Neural cell (in vitro differentiated cells): ENCODE measurements around the gene NARS2. TPM values are rescaled to one million over a fixed set of nuclear protein-coding genes. Genes with fewer than 3 reads are reported as not detected.

Experiments used
- H2AFZ ChIP-seq: fragments of 200-600, 300-800 bp; sonication (generic), shearing (Covaris generic); 2 replicates; pipeline ENCODE4 v1.6.0; 2014; ENCODE audit warnings: low read depth, mild to moderate bottlenecking, antibody characterized with exemption, low read length, moderate library complexity
- H3F3A ChIP-seq: fragments of 200-600 bp; shearing (Covaris generic); 2 replicates; pipeline ENCODE4 v1.6.1; 2016; ENCODE audit warnings: mild to moderate bottlenecking, moderate library complexity, mixed read lengths, antibody characterized with exemption, low read length; ENCODE audit not compliant: insufficient read depth, poor library complexity, severe bottlenecking
- H3K27ac ChIP-seq: fragments of 200-600, 300-800 bp; sonication (generic), shearing (Covaris generic); 2 replicates; pipeline ENCODE4 v1.5.1; 2014; ENCODE audit warnings: mild to moderate bottlenecking, low read length, moderate library complexity
- H3K27me3 ChIP-seq: fragments of 300-800, 200-600 bp; sonication (generic), shearing (Covaris generic); 2 replicates; pipeline ENCODE4 v1.6.0; 2014; ENCODE audit warnings: mild to moderate bottlenecking, low read depth, low read length, moderate library complexity; ENCODE audit not compliant: insufficient read depth
- H3K36me3 ChIP-seq: fragments of 300-800, 200-600 bp; sonication (generic), shearing (Covaris generic); 2 replicates; pipeline ENCODE4 v1.5.1; 2014; ENCODE audit warnings: mild to moderate bottlenecking, antibody characterized with exemption, low read length, moderate library complexity; ENCODE audit not compliant: insufficient read depth
- H3K4me2 ChIP-seq: fragments of 300-800, 200-600 bp; sonication (generic), shearing (Covaris generic); 2 replicates; pipeline ENCODE4 v1.6.0; 2014; ENCODE audit warnings: mild to moderate bottlenecking, low read length
- H3K4me3 ChIP-seq: fragments of 300-800, 200-600 bp; sonication (generic), shearing (Covaris generic); 2 replicates; pipeline ENCODE4 v1.5.1; 2014; ENCODE audit warnings: mild to moderate bottlenecking, low read length, moderate library complexity
- H3K79me2 ChIP-seq: fragments of 200-600 bp; shearing (Covaris generic); replicated peaks from 2 replicates; pipeline ENCODE4 v1.6.0; 2014; ENCODE audit warnings: mild to moderate bottlenecking, low read length, moderate library complexity; ENCODE audit not compliant: insufficient read depth
- H3K9ac ChIP-seq: fragments of 300-800, 200-600 bp; sonication (generic), shearing (Covaris generic); 2 replicates; pipeline ENCODE4 v1.6.1; 2016; ENCODE audit warnings: mild to moderate bottlenecking, low read length, mixed read lengths
- H3K9me2 ChIP-seq: fragments of 200-600 bp; shearing (Covaris generic); 2 replicates; pipeline ENCODE4 v1.6.1; 2016; ENCODE audit warnings: mild to moderate bottlenecking, low read length, mixed read lengths; ENCODE audit not compliant: insufficient read depth
- H3K9me3 ChIP-seq: fragments of 200-600, 300-800 bp; sonication (generic), shearing (Covaris generic); 2 replicates; pipeline ENCODE4 v1.6.1; 2016; ENCODE audit warnings: mild to moderate bottlenecking, mixed run types, low read length, moderate library complexity, mixed read lengths
- H4K20me1 ChIP-seq: fragments of 200-600 bp; shearing (Covaris generic); 2 replicates; pipeline ENCODE4 v1.6.1; 2016; ENCODE audit warnings: mild to moderate bottlenecking, mixed run types; ENCODE audit not compliant: insufficient read depth
- CTCF ChIP-seq: fragments of 450-650 bp; IDR thresholded peaks from 2 replicates; pipeline ENCODE4 v1.5.1; 2014; ENCODE audit warnings: antibody characterized with exemption, mild to moderate bottlenecking, moderate library complexity; ENCODE audit not compliant: poor library complexity, severe bottlenecking
- EP300 ChIP-seq: fragments of 450-650 bp; conservative IDR thresholded peaks from 2 replicates; pipeline ENCODE4 v1.6.1; 2014; ENCODE audit warnings: antibody characterized with exemption, mild to moderate bottlenecking, moderate library complexity; ENCODE audit not compliant: poor library complexity, severe bottlenecking
- EZH2 ChIP-seq: fragments of 200-600, 300-800 bp; shearing (Covaris generic), sonication (generic); IDR thresholded peaks from 2 replicates; pipeline ENCODE4 v1.6.1; 2014; ENCODE audit warnings: antibody characterized with exemption, low read length, borderline replicate concordance, mild to moderate bottlenecking; ENCODE audit not compliant: insufficient read depth, poor library complexity, severe bottlenecking
- MXI1 ChIP-seq: fragments of 450-650 bp; conservative IDR thresholded peaks from 2 replicates; pipeline ENCODE4 v1.6.1; 2014; ENCODE audit warnings: antibody characterized with exemption, mild to moderate bottlenecking; ENCODE audit not compliant: poor library complexity, severe bottlenecking
- POLR2AphosphoS5 ChIP-seq: IDR thresholded peaks from 2 replicates; pipeline ENCODE4 v1.6.1; 2012
- RAD21 ChIP-seq: fragments of 450-650 bp; conservative IDR thresholded peaks from 2 replicates; pipeline ENCODE4 v1.6.1; 2014; ENCODE audit warnings: antibody characterized with exemption, mild to moderate bottlenecking, moderate library complexity
- REST ChIP-seq: IDR thresholded peaks from 2 replicates; pipeline ENCODE4 v1.6.1; 2012; ENCODE audit warnings: borderline replicate concordance
- SMC3 ChIP-seq: fragments of 450-650 bp; conservative IDR thresholded peaks from 2 replicates; pipeline ENCODE4 v1.6.1; 2014; ENCODE audit warnings: antibody characterized with exemption, mild to moderate bottlenecking, moderate library complexity; ENCODE audit not compliant: poor library complexity
- TAF1 ChIP-seq: IDR thresholded peaks from 2 replicates; pipeline ENCODE4 v1.6.1; 2012; ENCODE audit warnings: low read depth
- polyA plus RNA-seq: library from polyadenylated mRNA; depleted of rRNA; stranded (reverse); fragments of >200 nt; gene quantifications from 2 replicates; pipeline ENCODE4 v1.2.3, GENCODE V29; 2014

Gene NARS2
- polyA plus RNA-seq, 1 donor from 2014 or later, result 39.6 TPM

GRCh38 chr11:78446210-78446609 lies 128.5 kb downstream of the NARS2 start:
- Histone ChIP-seq H3K9me3 (no peaks in the 10 kb centered on the region), H3K27ac (no peak overlapping the region), H3K4me2 (no peak overlapping the region), H3K4me3 (no peak overlapping the region), H3F3A (no peaks in the 10 kb centered on the region), H2AFZ (no peak overlapping the region), H3K9me2 (no peaks in the 10 kb centered on the region), H3K9ac (no peak overlapping the region), H3K79me2 (no peaks in the 10 kb centered on the region), H4K20me1 (no peaks in the 10 kb centered on the region), H3K36me3 (peaks cover 4% of the 10 kb centered on the region), H3K27me3 (no peaks in the 10 kb centered on the region)
- TF ChIP-seq RAD21 (no peak), EP300 (no peak), SMC3 (no peak), TAF1 (no peak), POLR2AphosphoS5 (no peak), REST (no peak), MXI1 (no peak), CTCF (no peak), EZH2 (no peak)

- H3K27ac ChIP-seq, result no peak overlapping the region
- H3K27me3 ChIP-seq, result no peaks in the 10 kb centered on the region
- no peaks in the 10 kb centered on the region for H3K9me3 ChIP-seq
- H3K4me2 ChIP-seq, result no peak overlapping the region
- H3K9ac ChIP-seq, result no peak overlapping the region
- no peak overlapping the region for H3K4me3 ChIP-seq
- H2AFZ ChIP-seq, result no peak overlapping the region
- no peaks in the 10 kb centered on the region for H3K79me2 ChIP-seq
- H4K20me1 ChIP-seq, result no peaks in the 10 kb centered on the region
- no peaks in the 10 kb centered on the region for H3F3A ChIP-seq
- H3K9me2 ChIP-seq, result no peaks in the 10 kb centered on the region
- H3K36me3 ChIP-seq, result peaks cover 4% of the 10 kb centered on the region
- TF ChIP-seq RAD21, result no peak
- TF ChIP-seq EP300, result no peak
- TF ChIP-seq SMC3, result no peak
- TF ChIP-seq REST, result no peak
- no peak for TF ChIP-seq CTCF
- no peak for TF ChIP-seq TAF1
- no peak for TF ChIP-seq POLR2AphosphoS5
These were observed 129.9 kb downstream of the NARS2 start for GRCh38 chr11:78444726-78445125.
